Measurements from ENCODE around the gene ELOVL5.

- TF ChIP-seq SMC3 (conservative IDR thresholded peaks at IDR 0.05; ENCODE audit: poor library complexity), result no peak
- no peak for TF ChIP-seq CTCF (IDR thresholded peaks at IDR 0.05; ENCODE audit: poor library complexity, severe bottlenecking)
- TF ChIP-seq POLR2AphosphoS5 (IDR thresholded peaks at IDR 0.05), result no peak
- no peak for TF ChIP-seq EP300 (conservative IDR thresholded peaks at IDR 0.05; ENCODE audit: poor library complexity, severe bottlenecking)
These were observed 41.3 kb upstream of the ELOVL5 start for GRCh38 chr6:53390010-53390409.

Data from neural cell (in vitro differentiated cells).